Measurements from ENCODE around the gene TSPYL2.

TSPYL2 gene

GRCh38 chrX:53072418-53073114 lies 9.6 kb upstream of the TSPYL2 start:
- TF ChIP-seq CTCF (IDR thresholded peaks at IDR 0.05; ENCODE audit: extremely low read depth, missing control alignments), result no peak
- no peak for DNase-seq (ENCODE audit: low spot score)

- DNase-seq (ENCODE audit: low spot score), result no peak
Measured at GRCh38 chrX:53073115-53073586, 9.0 kb upstream of the TSPYL2 start.

DNA sequence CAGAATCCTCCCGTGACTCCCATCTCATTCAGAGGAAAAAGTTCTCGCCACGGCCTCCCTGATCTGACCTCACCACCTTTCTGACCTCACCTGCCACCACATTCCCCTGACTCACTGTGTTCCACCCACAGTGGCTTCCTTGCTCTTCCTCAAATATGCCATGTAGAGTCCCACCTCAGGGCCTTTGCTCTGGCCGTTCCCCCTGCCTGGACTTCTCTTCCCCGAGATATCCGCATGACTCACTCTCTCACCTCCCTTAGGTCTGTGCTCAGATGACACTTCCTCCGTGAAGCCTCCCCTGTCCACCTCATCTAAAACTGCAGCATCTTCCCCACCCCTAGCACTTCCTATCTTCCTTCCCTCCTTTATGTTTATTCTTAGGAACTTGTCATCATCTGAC lies 7.2 kb upstream of the TSPYL2 start:
- no peak for TF ChIP-seq CTCF (IDR thresholded peaks at IDR 0.05; ENCODE audit: extremely low read depth, missing control alignments)
- no peak for DNase-seq (ENCODE audit: low spot score)

More at GRCh38 chrX:53073115-53073586, 9.0 kb upstream of the TSPYL2 start:
- no peak for TF ChIP-seq CTCF (IDR thresholded peaks at IDR 0.05; ENCODE audit: extremely low read depth, missing control alignments)

DNA sequence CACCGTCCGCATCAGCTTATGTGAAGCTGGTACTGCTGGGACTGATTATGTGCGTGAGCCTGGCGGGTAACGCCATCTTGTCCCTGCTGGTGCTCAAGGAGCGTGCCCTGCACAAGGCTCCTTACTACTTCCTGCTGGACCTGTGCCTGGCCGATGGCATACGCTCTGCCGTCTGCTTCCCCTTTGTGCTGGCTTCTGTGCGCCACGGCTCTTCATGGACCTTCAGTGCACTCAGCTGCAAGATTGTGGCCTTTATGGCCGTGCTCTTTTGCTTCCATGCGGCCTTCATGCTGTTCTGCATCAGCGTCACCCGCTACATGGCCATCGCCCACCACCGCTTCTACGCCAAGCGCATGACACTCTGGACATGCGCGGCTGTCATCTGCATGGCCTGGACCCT lies 5.5 kb upstream of the TSPYL2 start:
- DNase-seq (ENCODE audit: low spot score), result no peak
- no peak for TF ChIP-seq CTCF (IDR thresholded peaks at IDR 0.05; ENCODE audit: extremely low read depth, missing control alignments)

DNA sequence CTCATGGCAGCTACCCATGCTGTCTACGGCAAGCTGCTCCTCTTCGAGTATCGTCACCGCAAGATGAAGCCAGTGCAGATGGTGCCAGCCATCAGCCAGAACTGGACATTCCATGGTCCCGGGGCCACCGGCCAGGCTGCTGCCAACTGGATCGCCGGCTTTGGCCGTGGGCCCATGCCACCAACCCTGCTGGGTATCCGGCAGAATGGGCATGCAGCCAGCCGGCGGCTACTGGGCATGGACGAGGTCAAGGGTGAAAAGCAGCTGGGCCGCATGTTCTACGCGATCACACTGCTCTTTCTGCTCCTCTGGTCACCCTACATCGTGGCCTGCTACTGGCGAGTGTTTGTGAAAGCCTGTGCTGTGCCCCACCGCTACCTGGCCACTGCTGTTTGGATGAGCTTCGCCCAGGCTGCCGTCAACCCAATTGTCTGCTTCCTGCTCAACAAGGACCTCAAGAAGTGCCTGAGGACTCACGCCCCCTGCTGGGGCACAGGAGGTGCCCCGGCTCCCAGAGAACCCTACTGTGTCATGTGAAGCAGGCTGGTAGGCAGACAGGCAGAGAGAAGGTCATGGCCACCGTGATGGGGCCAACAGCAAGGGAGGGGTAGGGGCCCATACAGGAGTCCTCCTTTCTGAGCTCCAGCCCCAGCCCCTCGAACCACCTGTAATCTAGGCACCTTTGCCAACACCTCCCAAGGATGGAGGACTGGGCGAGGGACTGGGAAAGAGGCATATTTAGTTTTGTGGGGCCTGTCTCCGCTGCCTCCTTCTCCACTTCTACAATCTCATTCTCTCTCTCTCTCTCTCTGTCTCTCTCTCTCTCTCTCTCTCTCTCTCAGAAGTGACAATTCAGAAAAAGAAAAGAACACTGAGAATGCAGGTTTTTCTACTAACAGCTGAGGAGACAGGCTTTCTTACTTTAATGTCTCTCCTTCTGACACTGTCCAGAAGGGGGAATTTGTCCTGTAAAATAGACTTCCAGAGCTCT lies 4.7 kb upstream of the TSPYL2 start:
- TF ChIP-seq CTCF (IDR thresholded peaks at IDR 0.05; ENCODE audit: extremely low read depth, missing control alignments), result no peak
- DNase-seq (ENCODE audit: low spot score), result no peak

- no peak for TF ChIP-seq CTCF (IDR thresholded peaks at IDR 0.05; ENCODE audit: extremely low read depth, missing control alignments)
- DNase-seq (ENCODE audit: low spot score), result no peak
Measured at GRCh38 chrX:53078943-53079342, 3.2 kb upstream of the TSPYL2 start.
